Activated CD4-positive, CD25-positive, alpha-beta regulatory T cell (primary cell): ENCODE data around the gene OLA1.

Experiments used
- DNase-seq, 4 experiments: peaks; one replicate each; lab custom pipeline; 2025; lab: John Stamatoyannopoulos, UW

Gene OLA1

DNA sequence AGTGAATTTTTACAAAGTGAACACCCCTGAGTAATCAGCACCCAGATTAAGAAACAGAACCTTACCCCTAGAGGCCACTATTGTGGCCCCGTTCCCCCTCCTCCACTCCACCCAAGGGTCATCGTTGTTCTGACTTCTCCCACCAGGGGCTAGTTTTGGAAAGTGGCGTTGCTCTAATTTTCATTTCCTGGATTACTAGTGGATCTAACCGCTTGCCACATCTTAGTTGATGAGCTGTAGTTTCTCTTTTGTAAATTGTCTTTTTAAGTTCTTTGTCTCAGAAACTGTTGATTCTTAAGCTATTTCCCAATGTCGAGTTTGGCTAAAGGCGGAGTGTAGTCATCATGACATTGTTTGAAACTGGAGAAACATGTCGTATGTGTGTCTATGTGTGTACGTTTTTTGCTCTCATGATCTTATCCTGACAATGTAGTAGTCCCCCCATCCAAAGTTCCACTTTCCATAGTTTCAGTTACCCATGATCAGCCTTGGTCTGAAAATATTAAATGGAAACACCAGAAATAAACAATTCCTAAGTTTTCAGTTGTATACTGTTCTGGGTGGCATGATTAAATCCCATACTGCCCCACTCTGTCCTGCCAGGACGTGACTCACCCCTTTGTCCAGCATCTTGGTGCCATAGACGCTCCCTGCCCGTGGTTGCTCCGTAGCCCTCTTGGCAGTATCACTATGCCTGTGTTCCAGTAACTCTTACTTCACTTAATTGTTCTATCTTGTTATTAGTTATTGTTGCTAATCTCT is 212.2 kb downstream of the OLA1 start:
- DNase-seq = no peak

GRCh38 chr2:174035117-174035635 is 213.2 kb downstream of the OLA1 start:
- DNase-seq = no peak

- DNase-seq = no peak
Measured at GRCh38 chr2:174033163-174033550, 215.2 kb downstream of the OLA1 start.

DNA sequence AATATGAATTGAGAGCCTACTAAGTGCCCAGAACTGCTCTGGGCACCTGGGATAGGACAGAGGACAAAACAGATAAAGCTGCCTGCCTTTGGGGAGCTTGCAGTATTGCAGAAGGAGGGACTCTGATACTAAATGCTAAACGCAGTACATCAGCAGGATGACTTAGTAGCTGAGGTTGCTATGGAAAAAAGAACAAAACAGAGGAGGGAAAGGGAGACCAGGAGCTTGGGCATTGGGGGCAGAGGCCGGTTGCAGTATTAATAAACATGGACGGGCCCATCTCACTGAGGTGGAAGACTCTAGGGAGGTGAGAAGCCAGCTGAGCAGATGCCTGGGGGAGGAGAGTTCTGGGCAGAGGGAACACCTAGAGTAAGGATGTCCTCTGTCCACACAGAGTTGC is 217.1 kb downstream of the OLA1 start:
- DNase-seq = no peak

GRCh38 chr2:174028935-174029334 is 219.4 kb downstream of the OLA1 start:
- DNase-seq = no peak

GRCh38 chr2:174027956-174028355 is 220.4 kb downstream of the OLA1 start:
- DNase-seq = no peak

GRCh38 chr2:174026122-174026845 is 222.0 kb downstream of the OLA1 start:
- DNase-seq = no peak

GRCh38 chr2:174025271-174026121 is 222.8 kb downstream of the OLA1 start:
- no peak for DNase-seq

DNA sequence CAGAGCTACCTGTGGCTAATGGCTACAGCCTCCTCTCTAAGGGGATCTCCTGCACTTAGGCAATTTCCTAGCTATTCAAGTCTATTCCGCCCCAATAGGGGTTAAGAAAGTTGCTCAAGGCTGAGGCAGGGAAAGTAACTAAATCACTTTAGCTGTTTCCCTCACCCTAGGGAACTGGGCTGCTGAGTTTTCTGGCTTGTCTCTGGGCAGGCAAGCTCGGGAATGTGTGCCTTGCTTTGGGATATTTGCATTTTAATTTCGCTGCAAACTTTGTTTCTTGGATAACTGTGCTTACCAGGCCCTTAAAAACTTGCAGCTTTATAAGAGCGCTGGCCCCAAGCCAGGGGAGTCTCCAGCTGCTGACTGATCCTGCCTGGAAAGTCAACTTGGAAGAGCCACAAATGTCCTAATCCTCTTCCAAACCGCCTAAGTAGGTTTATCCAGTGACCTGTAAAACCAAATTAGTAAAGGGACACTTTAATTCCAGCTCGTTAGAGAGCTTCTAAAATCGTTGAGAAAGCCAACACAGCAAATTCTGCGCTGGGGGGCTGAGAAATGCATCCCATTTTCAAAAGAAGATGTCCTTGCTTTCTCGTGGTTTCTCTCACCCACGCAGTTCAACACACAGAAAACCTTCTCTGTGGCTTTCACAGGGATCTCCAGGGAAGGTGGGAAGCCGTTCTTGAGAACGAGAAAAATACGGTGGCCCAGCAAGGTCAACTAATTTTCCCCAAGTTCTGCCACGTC is 223.6 kb downstream of the OLA1 start:
- DNase-seq = no peak

GRCh38 chr2:174023591-174024523 is 224.5 kb downstream of the OLA1 start:
- DNase-seq = peak in 1 of 4 experiments; percentile 18
